Tibial nerve (tissue), 3 donors: ENCODE measurements around the gene MYRFL.

Experiments
- POLR2A ChIP-seq, 2 donors: fragments of 450-650 bp; IDR thresholded peaks; one replicate each; pipeline ENCODE4 v1.6.1; 2017; ENCODE audit warnings: antibody characterized with exemption in 2 of 2, mild to moderate bottlenecking in 2 of 2, moderate library complexity in 2 of 2
- TF ChIP-seq, protein P1 (sequence below), 5 experiments: fragments of 200-600 bp in 3 of 5; fragments of 450-650 bp in 2 of 5; sonication (generic) in 3 of 5; IDR thresholded peaks; one replicate each; pipeline ENCODE4 v1.5.1; 2016 to 2019; ENCODE audit warnings: antibody characterized with exemption in 5 of 5, mild to moderate bottlenecking in 3 of 5, moderate library complexity in 2 of 5

DNA sequence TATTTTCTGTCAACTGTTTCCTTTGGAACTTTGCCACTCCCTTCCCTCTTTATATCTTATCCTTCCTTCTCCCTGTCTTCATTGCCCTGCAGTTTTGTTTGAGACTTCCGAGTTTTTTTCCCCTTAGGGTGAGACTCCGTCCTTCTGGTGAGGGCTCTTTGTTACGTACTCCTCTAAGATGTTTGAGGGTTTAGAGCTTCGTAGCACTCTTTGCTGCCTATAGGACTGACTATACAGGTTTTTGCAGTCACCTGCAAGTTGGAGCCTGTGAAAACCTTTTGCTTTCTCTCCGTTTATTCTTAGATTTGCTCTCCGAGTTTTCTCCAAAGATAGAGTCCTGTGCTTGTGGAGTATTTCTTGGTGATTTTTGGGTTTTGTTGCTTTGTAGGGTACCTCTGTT, 41.7 kb upstream of the MYRFL start:
- TF ChIP-seq, protein P1, sequence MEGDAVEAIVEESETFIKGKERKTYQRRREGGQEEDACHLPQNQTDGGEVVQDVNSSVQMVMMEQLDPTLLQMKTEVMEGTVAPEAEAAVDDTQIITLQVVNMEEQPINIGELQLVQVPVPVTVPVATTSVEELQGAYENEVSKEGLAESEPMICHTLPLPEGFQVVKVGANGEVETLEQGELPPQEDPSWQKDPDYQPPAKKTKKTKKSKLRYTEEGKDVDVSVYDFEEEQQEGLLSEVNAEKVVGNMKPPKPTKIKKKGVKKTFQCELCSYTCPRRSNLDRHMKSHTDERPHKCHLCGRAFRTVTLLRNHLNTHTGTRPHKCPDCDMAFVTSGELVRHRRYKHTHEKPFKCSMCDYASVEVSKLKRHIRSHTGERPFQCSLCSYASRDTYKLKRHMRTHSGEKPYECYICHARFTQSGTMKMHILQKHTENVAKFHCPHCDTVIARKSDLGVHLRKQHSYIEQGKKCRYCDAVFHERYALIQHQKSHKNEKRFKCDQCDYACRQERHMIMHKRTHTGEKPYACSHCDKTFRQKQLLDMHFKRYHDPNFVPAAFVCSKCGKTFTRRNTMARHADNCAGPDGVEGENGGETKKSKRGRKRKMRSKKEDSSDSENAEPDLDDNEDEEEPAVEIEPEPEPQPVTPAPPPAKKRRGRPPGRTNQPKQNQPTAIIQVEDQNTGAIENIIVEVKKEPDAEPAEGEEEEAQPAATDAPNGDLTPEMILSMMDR (IDR thresholded peaks at IDR 0.05) = no peak
- no peak for TF ChIP-seq POLR2A (IDR thresholded peaks at IDR 0.05)
